ENCODE results near the gene EHD4.

GRCh38 chr15:41854443-41854842 lies 117.9 kb downstream of the EHD4 start:
- TF ChIP-seq CTCF (conservative IDR thresholded peaks at IDR 0.05) = no peak
- no peak for TF ChIP-seq ZFX (IDR thresholded peaks at IDR 0.05)
